Psoas muscle (tissue), 8 donors: ENCODE data around the gene CISD1. TPM values are rescaled to one million over a fixed set of nuclear protein-coding genes. Genes with fewer than 3 reads are reported as not detected.
"Not testable (repeated sequence)": the region's sequence is repeated elsewhere in the genome, so short reads cannot be mapped to it uniquely, and the experiment has no call there.

Source experiments
- ATAC-seq, 4 donors: fragments of 200-7000 bp; cut with Tn5 transposase; one replicate each; pipeline ENCODE4 v1.9.1; 2020; ENCODE audit warnings: moderate library complexity in 3 of 4, mild to moderate bottlenecking in 2 of 4
- DNase-seq, 2 donors: peaks; one replicate each; pipeline ENCODE4 v3.0.0-alpha.2; 2020
- H3K27ac ChIP-seq: fragments of 200-600 bp; one replicate; pipeline ENCODE4 v1.8.0; 2022
- H3K27me3 ChIP-seq, 3 donors: fragments of 200-600 bp in 1 of 3; one replicate each; pipeline versions ENCODE4 v1.6.1 to v1.8.0; 2013 to 2022; ENCODE audit warnings: low read length in 2 of 3, mild to moderate bottlenecking in 2 of 3, moderate library complexity in 1 of 3; ENCODE audit not compliant: insufficient read depth in 3 of 3
- H3K36me3 ChIP-seq, 2 donors: fragments of 200-600 bp in 1 of 2; one replicate each; pipeline versions ENCODE4 v1.6.1 to v1.8.0; 2013 to 2022; ENCODE audit warnings: low read depth in 1 of 2, mild to moderate bottlenecking in 1 of 2, moderate library complexity in 1 of 2; ENCODE audit not compliant: insufficient read depth in 1 of 2
- H3K4me1 ChIP-seq: fragments of 200-600 bp; one replicate; pipeline ENCODE4 v1.8.0; 2022
- H3K4me3 ChIP-seq: fragments of 200-600 bp; one replicate; pipeline ENCODE4 v1.8.0; 2022; ENCODE audit warnings: mild to moderate bottlenecking
- H3K9me3 ChIP-seq: fragments of 200-600 bp; one replicate; pipeline ENCODE4 v1.8.0; 2022
- WGBS, 3 donors: extraction: QIAGEN DNeasy Blood & Tissue Kit; methylation state at CpG; one replicate each; pipeline versions ENCODE4 v1.1.6 to v1.1.7; 2013; 5-methylcytosine and 5-hydroxymethylcytosine counted together
- intact Hi-C, 2 donors: fragments of 100-400 bp; cut with DNase I; formaldehyde crosslinking; loops; one replicate each; pipeline versions ENCODE4 v1.11.0 to v1.14.2; 2022
- polyA plus RNA-seq, 3 donors: library from polyadenylated mRNA; stranded (reverse); fragments of 200-250 nt; gene quantifications; one replicate each; pipeline ENCODE4 v1.2.3, GENCODE V29; 2013
- total RNA-seq, 4 donors: library from RNA; stranded (reverse); fragmentation: NEBNext Ultra II Directional in 2 of 4; extraction: Animal tissue kit (Norgen Biotek cat#: 25700) in 2 of 4; gene quantifications; one replicate each; pipeline versions ENCODE4 v1.2.1 to v1.2.4, GENCODE V29; 2021 to 2023
- TF ChIP-seq, protein P1 (sequence below): fragments of 200-600 bp; IDR thresholded peaks from one replicate; pipeline ENCODE4 v1.8.0; 2022; ENCODE audit warnings: antibody characterized with exemption
- donor health status: healthy with polysubstance abuse.
- donor health status: DM: no; HTN: no; CAD: no; lungs with moderate emphysema.
- donor health status: Bipolar disorder and iron deficiency.
- donor health status: healthy.
- donor health status: DM: yes; HTN: yes; CAD: no.
- donor health status: DM: no; HTN: no; CAD: no.
- donor health status: DM: no; HTN: no; CAD: no.
- donor health status: DM: yes; HTN: yes; CAD: no.

Gene CISD1
- total and polyA plus RNA-seq, 7 donors: 64.5 to 134 (median 95.3) TPM

DNA sequence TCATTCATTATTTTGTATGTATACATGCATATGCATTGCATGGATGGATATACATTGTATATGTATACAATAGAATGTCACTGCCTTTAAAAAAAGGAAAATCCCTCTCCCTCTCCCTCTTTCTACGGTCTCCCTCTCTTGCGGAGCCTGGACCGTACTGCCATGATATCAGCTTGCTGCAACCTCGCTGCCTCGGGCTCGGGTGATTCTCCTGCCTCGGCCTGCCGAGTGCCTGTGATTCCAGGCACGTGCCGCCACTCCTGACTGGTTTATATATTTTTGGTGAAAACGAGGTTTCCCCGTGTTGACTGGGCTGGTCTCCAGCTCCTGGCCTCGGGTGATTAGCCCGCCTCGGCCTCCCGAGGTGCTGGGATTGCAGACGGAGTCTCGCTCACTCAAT, 25.7 kb upstream of the CISD1 start:
- no peak overlapping the region for H3K27ac ChIP-seq
- intact Hi-C loops: no loop called here

DNA sequence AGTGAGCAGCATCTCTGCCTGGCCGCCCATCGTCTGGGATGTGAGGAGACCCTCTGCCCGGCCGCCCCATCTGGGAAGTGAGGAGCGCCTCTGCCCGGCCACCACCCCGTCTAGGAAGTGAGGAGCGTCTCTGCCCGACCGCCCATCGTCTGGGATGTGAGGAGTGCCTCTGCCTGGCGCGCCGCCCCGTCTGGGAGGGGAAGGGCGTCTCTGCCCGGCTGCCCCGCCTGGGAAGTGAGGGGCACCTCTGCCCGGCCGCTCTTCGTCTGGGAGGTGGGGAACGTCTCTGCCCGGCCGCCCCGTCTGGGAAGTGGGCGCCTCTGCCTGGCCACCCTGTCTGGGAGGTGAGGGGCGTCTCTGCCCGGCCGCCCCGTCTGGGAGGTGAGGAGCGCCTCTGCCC, 25.2 kb upstream of the CISD1 start:
- intact Hi-C loops, ATAC-seq, H3K4me3 ChIP-seq, DNase-seq, H3K4me1 ChIP-seq, H3K27me3 ChIP-seq, H3K27ac ChIP-seq, H3K9me3 ChIP-seq, H3K36me3 ChIP-seq: not testable (repeated sequence)
- 92 to 96% (median 95%) methylated on average over 24 to 31 of the region's 31 CpGs for WGBS, 3 donors

More for the DNA sequence above, 25.7 kb upstream of the CISD1 start:
- Histone ChIP-seq H3K27me3 (no peaks in the 10 kb centered on the region), H3K4me1 (peaks cover 15% of the 10 kb centered on the region), H3K4me3 (no peak overlapping the region), H3K9me3 (no peaks in the 10 kb centered on the region), H3K36me3 (no peaks in the 10 kb centered on the region)
- 97 to 100% (median 98%) methylated on average over 17 to 18 of the region's 18 CpGs for WGBS, 3 donors
- no peak for DNase-seq
- ATAC-seq: no peak
- TF ChIP-seq, protein P1, sequence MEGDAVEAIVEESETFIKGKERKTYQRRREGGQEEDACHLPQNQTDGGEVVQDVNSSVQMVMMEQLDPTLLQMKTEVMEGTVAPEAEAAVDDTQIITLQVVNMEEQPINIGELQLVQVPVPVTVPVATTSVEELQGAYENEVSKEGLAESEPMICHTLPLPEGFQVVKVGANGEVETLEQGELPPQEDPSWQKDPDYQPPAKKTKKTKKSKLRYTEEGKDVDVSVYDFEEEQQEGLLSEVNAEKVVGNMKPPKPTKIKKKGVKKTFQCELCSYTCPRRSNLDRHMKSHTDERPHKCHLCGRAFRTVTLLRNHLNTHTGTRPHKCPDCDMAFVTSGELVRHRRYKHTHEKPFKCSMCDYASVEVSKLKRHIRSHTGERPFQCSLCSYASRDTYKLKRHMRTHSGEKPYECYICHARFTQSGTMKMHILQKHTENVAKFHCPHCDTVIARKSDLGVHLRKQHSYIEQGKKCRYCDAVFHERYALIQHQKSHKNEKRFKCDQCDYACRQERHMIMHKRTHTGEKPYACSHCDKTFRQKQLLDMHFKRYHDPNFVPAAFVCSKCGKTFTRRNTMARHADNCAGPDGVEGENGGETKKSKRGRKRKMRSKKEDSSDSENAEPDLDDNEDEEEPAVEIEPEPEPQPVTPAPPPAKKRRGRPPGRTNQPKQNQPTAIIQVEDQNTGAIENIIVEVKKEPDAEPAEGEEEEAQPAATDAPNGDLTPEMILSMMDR: no peak

DNA sequence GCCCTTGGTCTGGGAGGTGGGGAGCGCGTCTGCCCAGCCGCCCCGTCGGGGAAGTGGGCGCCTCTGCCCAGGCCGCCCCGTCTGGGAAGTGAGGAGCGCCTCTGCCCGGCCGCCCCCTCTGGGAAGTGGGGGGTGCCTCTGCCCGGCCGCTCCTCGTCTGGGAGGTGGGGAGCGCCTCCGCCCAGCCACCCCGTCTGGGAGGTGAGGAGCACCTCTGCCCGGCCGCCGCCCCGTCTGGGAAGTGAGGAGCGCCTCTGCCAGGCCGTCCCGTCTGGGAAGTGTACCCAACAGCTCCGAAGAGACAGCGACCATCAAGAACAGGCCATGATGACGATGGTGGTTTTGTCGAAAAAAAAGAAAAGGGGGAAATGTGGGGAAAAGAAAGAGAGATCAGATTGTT, 24.7 kb upstream of the CISD1 start:
- H3K4me1 ChIP-seq, H3K36me3 ChIP-seq, H3K4me3 ChIP-seq, DNase-seq, H3K27ac ChIP-seq, ATAC-seq, intact Hi-C loops, H3K27me3 ChIP-seq, H3K9me3 ChIP-seq: not testable (repeated sequence)
- 94 to 98% (median 97%) methylated on average over 17 to 23 of the region's 28 CpGs for WGBS, 3 donors

DNA sequence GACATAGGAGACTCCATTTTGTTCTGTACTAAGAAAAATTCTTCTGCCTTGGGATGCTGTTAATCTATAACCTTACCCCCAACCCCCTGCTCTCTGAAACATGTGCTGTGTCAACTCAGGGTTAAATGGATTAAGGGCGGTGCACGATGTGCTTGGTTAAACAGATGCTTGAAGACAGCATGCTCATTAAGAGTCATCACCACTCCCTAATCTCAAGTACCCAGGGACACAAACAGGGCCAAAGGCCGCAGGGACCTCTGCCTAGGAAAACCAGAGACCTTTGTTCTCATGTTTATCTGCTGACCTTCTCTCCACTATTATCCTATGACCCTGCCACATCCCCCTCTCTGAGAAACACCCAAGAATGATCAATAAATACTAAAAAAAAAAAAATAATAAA, 24.3 kb upstream of the CISD1 start:
- ATAC-seq, intact Hi-C loops, H3K27ac ChIP-seq, H3K27me3 ChIP-seq, DNase-seq, H3K4me3 ChIP-seq, H3K9me3 ChIP-seq, H3K4me1 ChIP-seq, H3K36me3 ChIP-seq: not testable (repeated sequence)
- 82 to 88% (median 88%) methylated on average over 3 of the region's 3 CpGs for WGBS, 3 donors

DNA sequence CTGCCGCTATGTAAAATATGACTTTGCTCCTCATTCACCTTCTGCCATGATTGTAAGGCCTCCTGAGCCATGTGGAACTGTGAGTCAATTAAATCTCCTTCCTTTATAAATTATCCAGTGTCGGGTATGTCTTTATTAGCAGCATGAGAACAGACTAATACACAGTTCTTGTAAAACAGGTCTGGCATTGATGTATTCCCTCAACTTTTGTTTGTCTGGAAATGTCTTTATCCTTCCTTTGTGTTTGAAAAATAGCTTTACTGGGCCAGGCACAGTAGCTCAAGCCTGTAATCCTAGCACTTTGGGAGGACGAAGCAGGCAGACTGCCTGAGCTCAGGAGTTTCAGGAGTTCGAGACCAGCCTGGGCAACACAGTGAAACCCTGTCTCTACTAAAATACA, 15.8 kb upstream of the CISD1 start:
- Histone ChIP-seq H3K4me1 (no peaks in the 10 kb centered on the region), H3K27ac (no peak overlapping the region), H3K9me3 (no peaks in the 10 kb centered on the region), H3K27me3 (no peaks in the 10 kb centered on the region), H3K36me3 (no peaks in the 10 kb centered on the region), H3K4me3 (no peak overlapping the region)
- ATAC-seq: no peak
- intact Hi-C loops: no loop called here
- DNase-seq: no peak
- whole genome bisulfite sequencing, 3 donors: 83 to 99% (median 98%) methylated on average over 4 of the region's 4 CpGs
- TF ChIP-seq, protein P1: no peak

DNA sequence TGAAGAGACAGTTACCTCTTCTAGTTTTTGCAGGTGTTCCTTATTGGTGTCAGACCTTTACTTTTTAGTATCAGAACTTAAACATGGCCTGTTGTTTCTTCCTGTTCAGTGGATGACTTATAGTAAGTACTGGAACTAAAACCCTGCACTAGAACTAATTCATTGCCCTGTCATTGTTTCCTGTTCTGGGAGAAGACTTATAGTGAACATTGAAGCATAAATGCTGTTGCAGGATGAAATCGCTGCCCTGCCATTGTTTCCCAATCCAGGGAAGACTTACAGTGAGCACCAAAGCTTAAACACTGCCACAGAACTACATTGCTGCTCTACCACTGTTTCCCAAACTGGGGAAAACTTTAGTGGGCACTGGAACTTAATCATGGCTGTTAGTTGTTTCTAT, 14.3 kb upstream of the CISD1 start:
- 39 to 97% (median 92%) methylated on average over 1 of the region's 1 CpG for WGBS, 3 donors
- TF ChIP-seq, protein P1: no peak
- H3K36me3 ChIP-seq: no peaks in the 10 kb centered on the region

DNA sequence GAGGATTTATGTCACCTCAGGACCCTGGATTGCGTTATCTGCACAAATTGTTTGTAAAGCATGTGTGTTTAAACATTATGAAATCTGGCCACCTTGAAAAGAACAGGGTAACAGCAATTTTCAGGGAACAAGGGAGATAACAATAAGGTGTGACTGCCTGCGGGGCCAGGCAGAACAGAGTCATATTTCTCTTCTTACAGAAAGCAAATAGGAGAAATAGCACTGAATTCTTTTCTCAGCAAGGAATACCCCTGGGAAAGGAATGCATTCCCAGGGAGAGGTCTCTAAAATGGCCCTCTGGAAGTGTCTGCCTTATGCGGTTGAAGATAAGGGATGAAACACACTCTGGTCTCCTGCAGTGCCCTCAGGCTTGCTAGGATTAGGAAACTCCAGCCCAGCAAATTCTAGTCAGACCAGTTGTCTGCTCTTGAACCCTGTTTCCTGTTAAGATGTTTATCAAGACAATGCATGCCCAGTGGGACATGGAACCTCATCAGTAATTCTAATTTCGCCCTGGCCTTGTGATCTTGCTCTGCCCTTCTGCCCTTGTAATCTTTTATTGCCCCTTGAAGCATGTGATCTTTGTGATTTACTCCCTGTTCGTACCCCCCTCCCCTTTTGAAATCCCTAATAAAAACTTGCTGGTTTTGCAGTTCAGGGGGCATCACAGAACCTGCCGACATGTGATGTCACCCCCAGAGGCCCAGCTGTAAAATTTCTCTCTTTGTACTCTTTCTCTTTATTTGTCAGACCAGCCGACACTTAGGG, 12.8 kb upstream of the CISD1 start:
- DNase-seq, H3K4me1 ChIP-seq, H3K4me3 ChIP-seq, intact Hi-C loops, H3K27ac ChIP-seq, H3K27me3 ChIP-seq, H3K9me3 ChIP-seq, H3K36me3 ChIP-seq, ATAC-seq: not testable (repeated sequence)
- WGBS, 3 donors: 91 to 92% (median 91%) methylated on average over 7 of the region's 7 CpGs

More for the DNA sequence above, 14.3 kb upstream of the CISD1 start:
- Histone ChIP-seq H3K9me3 (no peaks in the 10 kb centered on the region), H3K27me3 (no peaks in the 10 kb centered on the region), H3K27ac (no peak overlapping the region), H3K4me1 (no peaks in the 10 kb centered on the region), H3K4me3 (no peak overlapping the region)
- DNase-seq (no peak), ATAC-seq (no peak)
- intact Hi-C loops: no loop called here
